Stimulated activated CD8-positive, alpha-beta memory T cell treated with anti-CD3 and anti-CD28 coated beads, Interleukin-2, amount 100 ng/mL, for 1 hour (primary cell): ENCODE results near the gene SLA2.
"Not testable (repeated sequence)": the region's sequence is repeated elsewhere in the genome, so short reads cannot be mapped to it uniquely, and the experiment has no call there.

ENCODE experiments used
- DNase-seq, 2 donors: peaks; one replicate each; pipeline ENCODE4 v3.0.0-alpha.2; 2020; ENCODE audit warnings: low read depth in 2 of 2

The SLA2 gene

GRCh38 chr20:36574366-36575135, 71.4 kb downstream of the SLA2 start:
- DNase-seq, result peak in 1 of 2 donors; percentile 11

- DNase-seq, result peak in 1 of 2 donors; percentile 15
These were observed 72.1 kb downstream of the SLA2 start for GRCh38 chr20:36573798-36574365.

- DNase-seq, result peak; percentile 85 to 86
These were observed 72.7 kb downstream of the SLA2 start, which contains the start of gene TGIF2 for GRCh38 chr20:36573103-36573797. Gene TGIF2 (plus strand): TSS chr20:36573597. CDS start chr20:36578775, 5,178 bp downstream.

- DNase-seq, result peak; percentile 46 to 47
These were observed 73.3 kb downstream of the SLA2 start for GRCh38 chr20:36572701-36573102.

GRCh38 chr20:36571564-36572504, 74.2 kb downstream of the SLA2 start:
- DNase-seq, result no peak

- DNase-seq, result no peak
These were observed 76.1 kb downstream of the SLA2 start for GRCh38 chr20:36569847-36570429.

- no peak for DNase-seq
These were observed 80.5 kb downstream of the SLA2 start for GRCh38 chr20:36565520-36565919.

- not testable (repeated sequence) for DNase-seq
These were observed 81.3 kb downstream of the SLA2 start for GRCh38 chr20:36564726-36565121.

GRCh38 chr20:36564078-36564725, 81.8 kb downstream of the SLA2 start:
- not testable (repeated sequence) for DNase-seq

- no peak for DNase-seq
These were observed 82.6 kb downstream of the SLA2 start for GRCh38 chr20:36563374-36563773.

GRCh38 chr20:36562724-36563123, 83.3 kb downstream of the SLA2 start:
- no peak for DNase-seq
